ENCODE results near the gene MAP6.

Gene MAP6

GRCh38 chr11:75566763-75567279, 102.0 kb downstream of the MAP6 start:
- DNase-seq (ENCODE audit: low spot score), result no peak

- DNase-seq (ENCODE audit: low spot score), result no peak
Observed at GRCh38 chr11:75565916-75566762, 102.7 kb downstream of the MAP6 start.

- no peak for DNase-seq (ENCODE audit: low spot score)
Observed at GRCh38 chr11:75565221-75565814, 103.5 kb downstream of the MAP6 start.

- DNase-seq (ENCODE audit: low spot score), result no peak
Observed at GRCh38 chr11:75563978-75564552, 104.8 kb downstream of the MAP6 start.

DNA sequence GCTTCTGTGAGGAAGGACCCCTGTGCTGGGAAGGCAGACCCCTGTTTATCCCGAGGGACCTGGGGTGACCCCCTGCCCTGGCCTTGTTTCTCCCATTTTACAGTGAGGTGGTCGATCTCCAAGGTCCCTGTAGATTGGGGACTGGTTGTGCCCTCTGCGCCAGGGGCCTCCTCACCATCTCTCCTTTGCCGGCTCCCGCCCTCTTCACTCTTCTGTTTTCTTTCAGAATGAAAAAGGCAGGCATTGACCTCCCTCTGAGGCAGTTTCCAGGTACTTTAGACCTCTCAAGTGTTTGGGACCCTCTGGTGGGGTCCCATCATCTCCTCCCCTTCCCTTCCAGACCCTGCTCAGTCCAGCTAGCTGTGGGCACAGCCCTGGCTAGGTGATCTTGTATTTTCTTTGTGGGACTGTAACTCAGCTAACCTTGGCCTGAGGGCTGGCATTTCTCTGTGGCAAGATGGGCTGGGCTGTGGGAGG, 105.3 kb downstream of the MAP6 start:
- no peak for DNase-seq (ENCODE audit: low spot score)

GRCh38 chr11:75562836-75563484, 105.9 kb downstream of the MAP6 start:
- no peak for DNase-seq (ENCODE audit: low spot score)

DNA sequence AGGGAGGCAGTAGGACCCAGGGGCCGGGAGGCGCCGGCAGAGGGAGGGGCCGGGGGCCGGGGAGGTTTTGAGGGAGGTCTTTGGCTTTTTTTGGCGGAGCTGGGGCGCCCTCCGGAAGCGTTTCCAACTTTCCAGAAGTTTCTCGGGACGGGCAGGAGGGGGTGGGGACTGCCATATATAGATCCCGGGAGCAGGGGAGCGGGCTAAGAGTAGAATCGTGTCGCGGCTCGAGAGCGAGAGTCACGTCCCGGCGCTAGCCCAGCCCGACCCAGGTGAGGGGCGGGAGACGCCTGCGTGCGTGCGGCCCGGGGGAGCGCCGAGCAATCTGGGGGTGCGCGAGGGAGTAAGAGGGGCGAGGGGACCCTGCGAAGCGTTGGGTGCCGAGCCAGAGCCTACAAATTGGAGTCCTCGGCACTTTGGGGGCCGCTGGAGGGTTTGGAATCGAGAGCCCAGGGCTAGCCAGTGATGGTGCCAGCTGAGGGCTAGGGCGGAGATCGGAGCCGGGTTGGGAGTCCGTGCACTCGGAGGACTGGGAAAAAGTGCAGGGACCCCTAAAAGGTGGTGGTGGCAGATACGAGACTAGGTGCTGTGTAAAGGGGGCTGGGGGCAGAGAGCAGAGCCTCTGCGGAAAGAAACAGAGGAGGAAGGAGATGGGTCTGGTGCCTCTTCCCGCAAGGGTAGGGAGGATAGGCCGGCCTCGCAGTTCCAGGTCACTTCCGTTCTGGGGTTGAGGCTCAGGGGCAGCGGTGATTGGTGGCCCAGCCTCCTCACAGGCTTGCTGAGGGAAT, 106.6 kb downstream of the MAP6 start, which contains the start of gene SERPINH1:
SERPINH1 (plus strand) TSS at position 206 of the 788 bp plus-strand sequence. CDS start 4,097 bp downstream, outside the sequence.
- DNase-seq (ENCODE audit: low spot score), result peak; percentile 98

- DNase-seq (ENCODE audit: low spot score), result no peak
Observed at GRCh38 chr11:75561426-75562047, 107.3 kb downstream of the MAP6 start.

- no peak for DNase-seq (ENCODE audit: low spot score)
Observed at GRCh38 chr11:75560644-75561043, 108.2 kb downstream of the MAP6 start.

GRCh38 chr11:75558939-75559843, 109.6 kb downstream of the MAP6 start:
- no peak for DNase-seq (ENCODE audit: low spot score)

DNA sequence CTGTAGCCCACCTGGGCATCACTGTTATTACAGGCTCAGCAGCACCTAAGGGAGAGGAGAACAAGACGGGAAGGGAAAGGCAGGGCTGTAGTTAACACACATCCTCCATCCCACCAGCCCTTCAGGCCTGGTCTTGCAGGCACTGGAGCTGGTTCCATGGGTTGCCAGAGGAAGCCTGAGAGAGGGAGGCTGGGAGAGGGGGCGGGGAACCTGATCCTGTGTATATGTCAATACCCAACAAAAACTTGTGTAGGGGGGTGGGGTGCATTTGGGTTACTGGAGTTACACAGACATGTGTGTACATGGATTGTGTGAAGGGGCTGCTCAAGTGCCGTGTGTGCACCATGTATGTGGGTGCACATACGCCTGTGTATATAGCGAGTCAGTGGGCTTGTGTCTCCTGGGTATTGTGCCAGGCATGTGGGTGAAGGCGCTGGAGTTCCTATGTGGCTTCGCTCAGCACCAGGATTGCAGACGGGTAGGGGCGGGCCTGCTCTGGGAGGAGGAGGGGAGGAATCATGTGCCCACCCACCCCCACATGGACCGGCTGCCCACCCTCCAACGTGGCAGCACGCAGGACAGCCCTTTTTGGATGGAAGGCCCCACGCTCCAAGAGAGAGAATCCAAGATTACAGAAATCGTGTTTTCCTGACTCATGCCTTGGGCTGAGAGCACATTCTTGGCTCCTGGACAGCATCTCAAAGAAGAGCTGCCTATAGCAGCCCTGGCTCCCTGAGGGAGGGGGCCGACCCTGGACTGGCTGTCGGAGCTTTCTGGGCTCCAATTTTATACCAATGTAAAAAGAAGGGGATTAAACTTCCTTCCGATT, 111.0 kb downstream of the MAP6 start:
- DNase-seq (ENCODE audit: low spot score), result no peak

GRCh38 chr11:75556275-75556674, 112.6 kb downstream of the MAP6 start:
- no peak for DNase-seq (ENCODE audit: low spot score)

DNA sequence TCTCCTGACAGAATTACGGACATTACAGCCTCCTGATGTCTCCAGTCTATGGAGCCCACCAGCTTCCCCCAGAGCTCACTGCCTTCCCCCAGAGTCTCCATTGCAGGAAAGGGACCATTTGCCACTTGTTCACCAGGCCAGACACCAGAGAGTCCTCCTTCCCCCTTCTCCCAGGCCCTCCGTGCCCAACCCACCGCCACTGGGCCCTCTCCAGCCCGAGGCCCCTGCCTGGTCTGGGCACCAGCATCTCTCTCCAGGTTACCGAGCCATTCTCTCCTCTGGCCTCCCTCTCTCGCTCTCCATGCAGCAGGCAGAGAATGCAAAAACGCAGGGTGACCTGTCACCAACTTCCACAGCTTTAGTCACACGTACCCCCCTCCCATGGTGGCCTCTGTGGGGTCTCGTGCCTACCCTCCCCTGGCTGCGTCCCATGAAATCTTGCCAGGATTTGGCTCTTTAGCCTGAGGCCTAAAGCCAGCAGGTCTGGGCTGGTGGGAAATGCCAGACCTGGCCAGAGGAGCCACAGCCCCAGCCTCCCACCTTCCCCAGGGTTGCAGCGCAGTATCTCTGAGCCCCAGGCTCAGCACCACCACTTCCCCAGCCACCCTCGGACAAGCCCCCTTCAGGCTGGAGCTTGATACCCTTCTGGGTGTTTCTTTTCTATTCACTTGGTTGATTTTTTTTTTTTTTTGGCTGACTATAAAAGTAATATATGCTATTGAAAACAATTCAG, 113.6 kb downstream of the MAP6 start:
- DNase-seq (ENCODE audit: low spot score), result no peak

DNA sequence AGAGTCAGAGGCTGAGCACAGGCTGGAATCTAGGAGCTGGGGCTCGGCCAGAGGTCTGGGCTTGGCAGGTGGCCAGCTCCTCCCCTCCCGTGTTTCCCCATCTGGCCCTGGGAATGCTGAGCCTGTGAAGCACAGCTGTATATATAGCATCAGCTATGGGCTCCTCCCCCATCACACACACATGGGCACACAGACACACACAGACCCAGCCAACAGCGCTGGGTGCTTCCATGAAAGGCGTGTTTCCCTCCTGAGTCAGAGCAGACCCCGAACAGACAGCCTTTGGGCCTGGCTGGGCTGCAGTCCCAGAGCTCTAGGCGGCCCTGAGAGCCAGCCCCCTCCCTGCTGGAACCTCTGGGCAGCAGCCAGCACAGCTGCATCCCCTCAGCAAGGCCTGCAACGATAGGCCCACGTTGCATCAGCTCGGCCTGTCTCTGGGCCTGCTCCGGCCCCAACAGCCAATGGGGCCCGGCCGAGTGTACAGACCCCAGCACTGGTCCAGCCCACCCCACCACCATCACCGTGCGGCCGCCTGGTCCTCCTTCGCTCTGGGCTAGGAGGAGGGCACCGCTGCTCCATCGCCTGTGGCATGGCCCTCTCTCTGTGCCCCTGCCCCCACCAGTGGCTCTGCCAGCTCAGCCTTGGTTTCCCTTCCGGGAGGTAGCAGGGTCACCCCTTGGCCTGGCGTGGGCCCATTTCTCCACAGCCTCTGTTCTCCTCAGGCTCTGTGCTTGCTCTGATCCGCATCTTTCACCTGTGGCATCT, 114.4 kb downstream of the MAP6 start:
- no peak for DNase-seq (ENCODE audit: low spot score)

DNA sequence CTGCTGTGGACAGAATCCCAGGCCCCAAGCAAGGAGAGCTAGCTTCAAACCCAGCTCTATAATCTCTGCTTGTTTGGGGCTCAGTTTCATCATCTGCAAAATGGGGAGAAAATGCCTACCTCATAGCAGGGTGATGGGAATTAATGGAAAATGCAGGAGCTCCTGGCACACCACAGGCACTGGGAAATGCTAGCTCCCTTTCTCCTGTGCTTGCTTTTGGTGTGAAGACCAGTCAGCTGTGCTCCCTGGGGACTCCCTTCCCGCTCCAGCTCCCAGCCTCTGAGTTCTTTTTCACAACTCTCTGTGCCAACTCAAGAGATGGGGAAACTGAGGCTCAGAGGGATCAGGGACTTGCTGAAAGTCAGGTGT, 115.0 kb downstream of the MAP6 start:
- DNase-seq (ENCODE audit: low spot score), result no peak

GRCh38 chr11:75553182-75553581, 115.7 kb downstream of the MAP6 start:
- DNase-seq (ENCODE audit: low spot score), result no peak

DNA sequence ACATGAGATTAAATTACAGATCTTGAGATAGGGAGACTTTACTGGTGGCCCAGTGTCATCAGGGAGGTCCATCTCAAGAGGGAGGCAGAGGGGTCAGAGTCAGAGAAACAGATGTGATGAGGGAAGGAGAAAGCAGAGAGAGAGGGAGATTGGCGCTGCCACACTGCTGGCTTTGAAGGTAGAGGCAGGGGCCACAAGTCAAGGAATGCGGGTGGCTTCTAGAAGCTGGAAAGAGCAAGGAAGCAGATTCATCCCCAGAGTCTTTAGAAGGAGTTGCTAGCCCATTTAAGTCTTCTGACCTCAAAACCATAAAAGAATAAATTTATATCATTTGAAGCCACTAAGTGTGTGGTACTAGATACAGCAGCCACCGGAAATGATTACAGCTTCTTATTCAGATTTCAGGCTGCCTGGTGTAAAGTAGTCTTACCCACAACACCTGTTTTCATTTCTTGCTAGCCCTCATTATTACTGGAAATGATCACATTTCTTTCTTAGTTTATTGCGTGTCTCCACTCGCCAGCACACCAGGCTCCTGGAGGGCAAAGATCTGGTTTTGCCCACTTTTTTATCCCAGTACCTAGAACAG, 119.4 kb downstream of the MAP6 start:
- DNase-seq (ENCODE audit: low spot score), result no peak

Measured in HuH-7 (cell line).